GM12891 (cell line): ENCODE data around the gene AGMAT.
A peak's percentile ranks its signal among the peaks of the same experiment; 100 is the strongest.

ENCODE experiments used
- PAX5 ChIP-seq: IDR thresholded peaks from 2 replicates; pipeline ENCODE4 v1.6.1; 2011; ENCODE audit warnings: low read length, moderate library complexity, mild to moderate bottlenecking; ENCODE audit not compliant: insufficient read depth, severe bottlenecking
- POLR2A ChIP-seq: IDR thresholded peaks from 2 replicates; pipeline ENCODE4 v1.6.1; 2011; ENCODE audit warnings: low read depth, low read length, control low read depth
- POLR2AphosphoS5 ChIP-seq: IDR thresholded peaks from 2 replicates; pipeline ENCODE4 v1.6.1; 2011; ENCODE audit warnings: low read depth, low read length, control low read depth
- POU2F2 ChIP-seq: IDR thresholded peaks from 2 replicates; pipeline ENCODE4 v1.6.1; 2011; ENCODE audit warnings: low read depth, mild to moderate bottlenecking, control low read depth, low read length, moderate library complexity
- SPI1 ChIP-seq: IDR thresholded peaks from 2 replicates; pipeline ENCODE4 v1.6.1; 2011; ENCODE audit warnings: low read depth, low read length, control low read depth
- TAF1 ChIP-seq: IDR thresholded peaks from 2 replicates; pipeline ENCODE4 v1.6.1; 2011; ENCODE audit warnings: low read depth, low read length, control low read depth

GRCh38 chr1:15584489-15585363 lies at the start of gene AGMAT:
- TF ChIP-seq POLR2A (no peak), TAF1 (no peak), POLR2AphosphoS5 (0 out of 2 replicates have a peak, but pooled peaks have one; percentile 34), PAX5 (no peak), SPI1 (no peak), POU2F2 (no peak)
